Ectodermal cell (in vitro differentiated cells): ENCODE results near the gene PARVA.

Experiments used
- H3K27ac ChIP-seq: 2 replicates; pipeline ENCODE4 v1.7.0; 2013; ENCODE audit warnings: mild to moderate bottlenecking, low read depth, low read length; ENCODE audit not compliant: insufficient read depth, poor library complexity, severe bottlenecking
- H3K27me3 ChIP-seq: 2 replicates; pipeline ENCODE4 v1.7.0; 2013; ENCODE audit warnings: mild to moderate bottlenecking, low read length; ENCODE audit not compliant: insufficient read depth, control insufficient read depth, poor library complexity, severe bottlenecking
- H3K36me3 ChIP-seq: one replicate; pipeline ENCODE4 v1.7.0; 2013; ENCODE audit warnings: low read length; ENCODE audit not compliant: control insufficient read depth, insufficient read depth
- H3K4me1 ChIP-seq: one replicate; pipeline ENCODE4 v1.7.0; 2013; ENCODE audit warnings: low read length; ENCODE audit not compliant: control insufficient read depth, insufficient read depth
- H3K4me3 ChIP-seq: 2 replicates; pipeline ENCODE4 v1.7.0; 2013; ENCODE audit warnings: low read depth, low read length, control low read depth; ENCODE audit not compliant: insufficient read depth
- H3K9me3 ChIP-seq: 2 replicates; pipeline ENCODE4 v1.7.0; 2013; ENCODE audit warnings: mild to moderate bottlenecking, low read length, moderate library complexity; ENCODE audit not compliant: control insufficient read depth
- WGBS, 2 experiments: methylation state at CpG; one replicate each; pipeline ENCODE4 v1.1.7; 2013; ENCODE audit warnings: missing lambda C conversion rate in 2 of 2; 5-methylcytosine and 5-hydroxymethylcytosine counted together

Gene PARVA

GRCh38 chr11:12456651-12457579 is 79.5 kb downstream of the PARVA start:
- Histone ChIP-seq H3K27me3 (no peaks in the 10 kb centered on the region), H3K4me1 (peaks cover 28% of the 10 kb centered on the region), H3K36me3 (no peaks in the 10 kb centered on the region), H3K9me3 (no peaks in the 10 kb centered on the region), H3K27ac (no peak overlapping the region), H3K4me3 (no peak overlapping the region)
- 90 to 94% methylated on average over 5 of the region's 5 CpGs for WGBS, 2 experiments

GRCh38 chr11:12458042-12458441 is 80.7 kb downstream of the PARVA start:
- Histone ChIP-seq H3K27ac (no peak overlapping the region), H3K36me3 (no peaks in the 10 kb centered on the region), H3K9me3 (no peaks in the 10 kb centered on the region), H3K27me3 (no peaks in the 10 kb centered on the region), H3K4me1 (peaks cover 18% of the 10 kb centered on the region), H3K4me3 (no peak overlapping the region)
- 95 to 97% methylated on average over 6 of the region's 6 CpGs for WGBS, 2 experiments

- Histone ChIP-seq H3K9me3 (no peaks in the 10 kb centered on the region), H3K4me1 (peaks cover 12% of the 10 kb centered on the region), H3K27me3 (no peaks in the 10 kb centered on the region), H3K36me3 (no peaks in the 10 kb centered on the region), H3K4me3 (no peak overlapping the region), H3K27ac (no peak overlapping the region)
- WGBS, 2 experiments, result 99 to 100% methylated on average over 2 to 4 of the region's 5 CpGs
Observed at GRCh38 chr11:12459374-12459773, 82.0 kb downstream of the PARVA start.

DNA sequence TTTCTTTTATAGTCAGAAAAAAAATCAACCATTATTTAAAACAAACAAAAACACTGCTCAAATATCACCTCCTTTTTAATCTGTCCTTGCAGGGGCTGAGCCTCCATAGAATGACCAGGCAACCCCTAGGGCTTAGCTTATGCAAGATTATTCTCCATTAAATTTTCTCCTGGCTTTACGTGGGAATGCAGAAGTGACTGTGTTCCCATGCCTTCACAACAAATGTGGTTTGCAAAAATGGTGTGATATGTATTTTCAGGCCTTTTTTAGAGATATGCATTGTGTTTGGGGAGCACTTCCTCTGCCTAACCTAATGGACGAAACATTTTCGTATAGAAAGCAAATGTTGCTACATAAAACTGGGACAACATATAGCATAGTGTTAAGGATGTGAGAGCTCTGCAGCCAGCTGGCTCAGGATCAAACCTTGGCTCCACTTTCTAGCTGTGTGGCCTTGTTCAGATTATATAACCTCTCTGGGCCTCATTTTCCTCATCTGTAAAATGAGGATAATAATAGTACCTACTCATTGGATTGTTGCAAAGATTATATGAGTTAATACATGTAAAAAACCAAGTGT is 82.6 kb downstream of the PARVA start:
- no peaks in the 10 kb centered on the region for H3K36me3 ChIP-seq

GRCh38 chr11:12460466-12460865 is 83.1 kb downstream of the PARVA start:
- Histone ChIP-seq H3K27me3 (no peaks in the 10 kb centered on the region), H3K4me3 (no peak overlapping the region), H3K9me3 (no peaks in the 10 kb centered on the region), H3K4me1 (peaks cover 12% of the 10 kb centered on the region), H3K27ac (no peak overlapping the region), H3K36me3 (no peaks in the 10 kb centered on the region)
- 68 to 79% methylated on average over 4 of the region's 4 CpGs for WGBS, 2 experiments

More for the DNA sequence above, 82.6 kb downstream of the PARVA start:
- peaks cover 12% of the 10 kb centered on the region for H3K4me1 ChIP-seq
- 95% methylated on average over 3 of the region's 3 CpGs for WGBS, 2 experiments
- H3K27me3 ChIP-seq, result no peaks in the 10 kb centered on the region
- no peak overlapping the region for H3K4me3 ChIP-seq
- no peaks in the 10 kb centered on the region for H3K9me3 ChIP-seq
- H3K27ac ChIP-seq, result peak overlapping the region; percentile 11

- Histone ChIP-seq H3K36me3 (no peaks in the 10 kb centered on the region), H3K4me1 (peaks cover 9% of the 10 kb centered on the region), H3K27ac (no peak overlapping the region), H3K9me3 (no peaks in the 10 kb centered on the region), H3K27me3 (no peaks in the 10 kb centered on the region), H3K4me3 (no peak overlapping the region)
- WGBS, 2 experiments, result 91 to 97% methylated on average over 5 of the region's 5 CpGs
Observed at GRCh38 chr11:12461516-12461915, 84.1 kb downstream of the PARVA start.

- no peak overlapping the region for H3K4me3 ChIP-seq
- H3K36me3 ChIP-seq, result no peaks in the 10 kb centered on the region
- no peak overlapping the region for H3K27ac ChIP-seq
- H3K27me3 ChIP-seq, result no peaks in the 10 kb centered on the region
- 95 to 97% methylated on average over 2 of the region's 2 CpGs for WGBS, 2 experiments
- no peaks in the 10 kb centered on the region for H3K9me3 ChIP-seq
- H3K4me1 ChIP-seq, result peaks cover 6% of the 10 kb centered on the region
Observed at GRCh38 chr11:12464303-12464702, 86.9 kb downstream of the PARVA start.

GRCh38 chr11:12465332-12465731 is 88.0 kb downstream of the PARVA start:
- WGBS, 2 experiments, result 100% methylated on average over 2 of the region's 2 CpGs
- H3K27me3 ChIP-seq, result no peaks in the 10 kb centered on the region

GRCh38 chr11:12467610-12468009 is 90.2 kb downstream of the PARVA start:
- H3K9me3 ChIP-seq, result no peaks in the 10 kb centered on the region
- H3K4me3 ChIP-seq, result no peak overlapping the region
- H3K27ac ChIP-seq, result no peak overlapping the region
- WGBS, 2 experiments, result 89 to 96% methylated on average over 2 of the region's 2 CpGs
- peaks cover 3% of the 10 kb centered on the region for H3K4me1 ChIP-seq
- H3K27me3 ChIP-seq, result no peaks in the 10 kb centered on the region
- H3K36me3 ChIP-seq, result no peaks in the 10 kb centered on the region

More at GRCh38 chr11:12465332-12465731, 88.0 kb downstream of the PARVA start:
- Histone ChIP-seq H3K36me3 (no peaks in the 10 kb centered on the region), H3K4me3 (no peak overlapping the region), H3K27ac (no peak overlapping the region), H3K4me1 (no peaks in the 10 kb centered on the region), H3K9me3 (no peaks in the 10 kb centered on the region)

GRCh38 chr11:12469451-12469850 is 92.1 kb downstream of the PARVA start:
- WGBS, 2 experiments, result 89 to 91% methylated on average over 2 to 3 of the region's 3 CpGs
- no peaks in the 10 kb centered on the region for H3K36me3 ChIP-seq
- no peak overlapping the region for H3K27ac ChIP-seq
- no peaks in the 10 kb centered on the region for H3K27me3 ChIP-seq
- no peak overlapping the region for H3K4me3 ChIP-seq
- H3K9me3 ChIP-seq, result no peaks in the 10 kb centered on the region
- H3K4me1 ChIP-seq, result peaks cover 17% of the 10 kb centered on the region
